ENCODE measurements around the gene LRP1B.

The LRP1B gene

GRCh38 chr2:141492816-141493215 is 638.0 kb downstream of the LRP1B start:
- Histone ChIP-seq H3K4me1 (ENCODE audit: control insufficient read depth, low read length) (no peaks in the 10 kb centered on the region), H4K20me1 (ENCODE audit: control insufficient read depth, insufficient read depth, low read depth, low read length) (no peaks in the 10 kb centered on the region), H3K9me2 (replicated peaks; ENCODE audit: control insufficient read depth, low read length) (no peaks in the 10 kb centered on the region), H3K9me3 (ENCODE audit: control insufficient read depth, insufficient read depth, low read length) (no peaks in the 10 kb centered on the region; the same call in 1 of the 2 replicates), H3F3A (ENCODE audit: control insufficient read depth, insufficient read depth) (no peaks in the 10 kb centered on the region), H3K27me3 (ENCODE audit: control insufficient read depth, low read length) (no peaks in the 10 kb centered on the region), H3K79me2 (ENCODE audit: control insufficient read depth, low read length) (no peaks in the 10 kb centered on the region), H3K27ac (ENCODE audit: low read depth, low read length) (no peak overlapping the region), H3K4me2 (ENCODE audit: low read length) (no peak overlapping the region), H3K36me3 (ENCODE audit: control insufficient read depth, low read length) (no peaks in the 10 kb centered on the region), H3K4me3 (ENCODE audit: low read length) (no peak overlapping the region)
- no peak for TF ChIP-seq EZH2phosphoT487 (IDR thresholded peaks at IDR 0.05; ENCODE audit: borderline replicate concordance, low read length)
- no peak for TF ChIP-seq CTCF (IDR thresholded peaks at IDR 0.05; ENCODE audit: low read depth, low read length, poor library complexity, severe bottlenecking)

- TF ChIP-seq CTCF (IDR thresholded peaks at IDR 0.05; ENCODE audit: low read depth, low read length, poor library complexity, severe bottlenecking), result no peak
- TF ChIP-seq EZH2phosphoT487 (IDR thresholded peaks at IDR 0.05; ENCODE audit: borderline replicate concordance, low read length), result no peak
- Histone ChIP-seq H3F3A (ENCODE audit: control insufficient read depth, insufficient read depth) (no peaks in the 10 kb centered on the region), H4K20me1 (ENCODE audit: control insufficient read depth, insufficient read depth, low read depth, low read length) (no peaks in the 10 kb centered on the region), H3K79me2 (ENCODE audit: control insufficient read depth, low read length) (no peaks in the 10 kb centered on the region), H3K9me3 (ENCODE audit: control insufficient read depth, insufficient read depth, low read length) (no peaks in the 10 kb centered on the region; the same call in 1 of the 2 replicates), H3K27me3 (ENCODE audit: control insufficient read depth, low read length) (no peaks in the 10 kb centered on the region), H3K4me3 (ENCODE audit: low read length) (no peak overlapping the region), H3K4me1 (ENCODE audit: control insufficient read depth, low read length) (no peaks in the 10 kb centered on the region), H3K27ac (ENCODE audit: low read depth, low read length) (no peak overlapping the region), H3K9me2 (replicated peaks; ENCODE audit: control insufficient read depth, low read length) (no peaks in the 10 kb centered on the region), H3K36me3 (ENCODE audit: control insufficient read depth, low read length) (no peaks in the 10 kb centered on the region), H3K4me2 (ENCODE audit: low read length) (no peak overlapping the region)
These were observed 639.9 kb downstream of the LRP1B start for GRCh38 chr2:141490886-141491285.

- Histone ChIP-seq H3K79me2 (ENCODE audit: control insufficient read depth, low read length) (no peaks in the 10 kb centered on the region), H3K4me3 (ENCODE audit: low read length) (no peak overlapping the region), H3F3A (ENCODE audit: control insufficient read depth, insufficient read depth) (no peaks in the 10 kb centered on the region), H3K36me3 (ENCODE audit: control insufficient read depth, low read length) (no peaks in the 10 kb centered on the region), H3K27ac (ENCODE audit: low read depth, low read length) (no peak overlapping the region), H3K4me2 (ENCODE audit: low read length) (no peak overlapping the region), H3K27me3 (ENCODE audit: control insufficient read depth, low read length) (no peaks in the 10 kb centered on the region), H3K9me2 (replicated peaks; ENCODE audit: control insufficient read depth, low read length) (no peaks in the 10 kb centered on the region), H4K20me1 (ENCODE audit: control insufficient read depth, insufficient read depth, low read depth, low read length) (no peaks in the 10 kb centered on the region), H3K4me1 (ENCODE audit: control insufficient read depth, low read length) (no peaks in the 10 kb centered on the region), H3K9me3 (ENCODE audit: control insufficient read depth, insufficient read depth, low read length) (no peaks in the 10 kb centered on the region)
- TF ChIP-seq CTCF (IDR thresholded peaks at IDR 0.05; ENCODE audit: low read depth, low read length, poor library complexity, severe bottlenecking), result no peak
- no peak for TF ChIP-seq EZH2phosphoT487 (IDR thresholded peaks at IDR 0.05; ENCODE audit: borderline replicate concordance, low read length)
These were observed 648.1 kb downstream of the LRP1B start for GRCh38 chr2:141482697-141483096.

- Histone ChIP-seq H4K20me1 (ENCODE audit: control insufficient read depth, insufficient read depth, low read depth, low read length) (no peaks in the 10 kb centered on the region), H3K4me2 (ENCODE audit: low read length) (no peak overlapping the region), H3K36me3 (ENCODE audit: control insufficient read depth, low read length) (no peaks in the 10 kb centered on the region), H3K27me3 (ENCODE audit: control insufficient read depth, low read length) (no peaks in the 10 kb centered on the region), H3F3A (ENCODE audit: control insufficient read depth, insufficient read depth) (no peaks in the 10 kb centered on the region), H3K9me2 (replicated peaks; ENCODE audit: control insufficient read depth, low read length) (no peaks in the 10 kb centered on the region), H3K9me3 (ENCODE audit: control insufficient read depth, insufficient read depth, low read length) (no peaks in the 10 kb centered on the region), H3K27ac (ENCODE audit: low read depth, low read length) (no peak overlapping the region), H3K4me3 (ENCODE audit: low read length) (no peak overlapping the region), H3K4me1 (ENCODE audit: control insufficient read depth, low read length) (no peaks in the 10 kb centered on the region), H3K79me2 (ENCODE audit: control insufficient read depth, low read length) (no peaks in the 10 kb centered on the region)
- TF ChIP-seq CTCF (IDR thresholded peaks at IDR 0.05; ENCODE audit: low read depth, low read length, poor library complexity, severe bottlenecking) (no peak), EZH2phosphoT487 (IDR thresholded peaks at IDR 0.05; ENCODE audit: borderline replicate concordance, low read length) (no peak)
These were observed 655.0 kb downstream of the LRP1B start for GRCh38 chr2:141475801-141476200.
